Activated CD4-positive, alpha-beta T cell treated with anti-CD3 and anti-CD28 coated beads, Interleukin-2, amount 10 ng/mL, durations not matched to agents 7 days and 5 days (primary cell): ENCODE results near the gene RBPJ. TPM values are rescaled to one million over a fixed set of nuclear protein-coding genes. Genes with fewer than 3 reads are reported as not detected.
"Not testable (repeated sequence)": the region's sequence is repeated elsewhere in the genome, so short reads cannot be mapped to it uniquely, and the experiment has no call there.

Experiments used
- CTCF ChIA-PET: fragments of 350-600 bp; sonication (Branson Sonifier 250); formaldehyde crosslinking; loops from one replicate; lab custom pipeline; 2021; ENCODE audit warnings: antibody characterized with exemption; lab: Charles Lee
- POLR2A ChIA-PET: fragments of 350-600 bp; sonication (Branson Sonifier 250); formaldehyde crosslinking; loops from one replicate; lab custom pipeline; 2021; ENCODE audit warnings: antibody characterized with exemption; lab: Charles Lee
- DNase-seq: peaks from one replicate; pipeline ENCODE4 v3.0.0-alpha.2; 2020
- H3K27ac Mint-ChIP-seq: one replicate; pipeline ENCODE4 v1.8.0; 2021; ENCODE audit warnings: mild to moderate bottlenecking, moderate library complexity, mixed read lengths
- H3K27me3 Mint-ChIP-seq: one replicate; pipeline ENCODE4 v1.8.0; 2021; ENCODE audit warnings: mixed read lengths
- H3K36me3 Mint-ChIP-seq: one replicate; pipeline ENCODE4 v1.8.0; 2021; ENCODE audit warnings: low read depth, mixed read lengths
- H3K4me1 Mint-ChIP-seq: one replicate; pipeline ENCODE4 v1.8.0; 2021; ENCODE audit warnings: mixed read lengths
- H3K4me3 Mint-ChIP-seq: one replicate; pipeline ENCODE4 v1.8.0; 2021; ENCODE audit warnings: mild to moderate bottlenecking, moderate library complexity, mixed read lengths
- H3K9me3 Mint-ChIP-seq: one replicate; pipeline ENCODE4 v1.8.0; 2021; ENCODE audit warnings: mixed read lengths
- total RNA-seq, 2 experiments: library from RNA; stranded (reverse); gene quantifications; one replicate each; pipeline ENCODE4 v1.2.3, GENCODE V29; 2021

RBPJ gene
- total RNA-seq, 2 experiments from 2014 or later, result 66.4 to 74.9 TPM

- Mint-ChIP-seq H3K4me3 (no peak overlapping the region), H3K9me3 (peaks cover 5% of the 10 kb centered on the region), H3K27ac (no peak overlapping the region), H3K4me1 (peaks cover 41% of the 10 kb centered on the region), H3K27me3 (no peaks in the 10 kb centered on the region), H3K36me3 (peaks cover 44% of the 10 kb centered on the region)
- DNase-seq, result no peak
- CTCF ChIA-PET, result interaction anchor here (1.2 kb wide), 1 partner anchor 9 kb away, joined by 5 read pairs; no protein-coding TSS in a partner anchor
- POLR2A ChIA-PET, result no interaction called here
Observed at GRCh38 chr4:26400132-26400531, 79.3 kb downstream of the RBPJ start.

GRCh38 chr4:26402017-26402416, 81.2 kb downstream of the RBPJ start:
- H3K27ac Mint-ChIP-seq, H3K27me3 Mint-ChIP-seq, POLR2A ChIA-PET, H3K4me3 Mint-ChIP-seq, DNase-seq: not testable (repeated sequence)
- Mint-ChIP-seq H3K9me3 (peaks cover 16% of the 10 kb centered on the region), H3K4me1 (peaks cover 33% of the 10 kb centered on the region), H3K36me3 (peaks cover 47% of the 10 kb centered on the region)
- CTCF ChIA-PET, result interaction anchor here (1.1 kb wide), 1 partner anchor 215 kb away, joined by 3 read pairs; no protein-coding TSS in a partner anchor

- peaks cover 50% of the 10 kb centered on the region for H3K36me3 Mint-ChIP-seq
- peaks cover 20% of the 10 kb centered on the region for H3K9me3 Mint-ChIP-seq
- no peak overlapping the region for H3K27ac Mint-ChIP-seq
- CTCF ChIA-PET, result interaction anchor here (1.1 kb wide), 1 partner anchor 215 kb away, joined by 3 read pairs; no protein-coding TSS in a partner anchor
- DNase-seq, result no peak
- H3K4me1 Mint-ChIP-seq, result peaks cover 30% of the 10 kb centered on the region
- no peak overlapping the region for H3K4me3 Mint-ChIP-seq
- H3K27me3 Mint-ChIP-seq, result no peaks in the 10 kb centered on the region
- POLR2A ChIA-PET, result no interaction called here
Observed at GRCh38 chr4:26402458-26402857, 81.6 kb downstream of the RBPJ start.

GRCh38 chr4:26404743-26405206, 84.0 kb downstream of the RBPJ start:
- H3K9me3 Mint-ChIP-seq, result peaks cover 20% of the 10 kb centered on the region
- H3K27ac Mint-ChIP-seq, result no peak overlapping the region
- DNase-seq, result no peak
- peaks cover 29% of the 10 kb centered on the region for H3K4me1 Mint-ChIP-seq
- H3K36me3 Mint-ChIP-seq, result peaks cover 46% of the 10 kb centered on the region
- ChIA-PET POLR2A (no interaction called here), CTCF (interaction anchor here (1.2 kb wide), 1 partner anchor 10 kb away, joined by 5 read pairs; no protein-coding TSS in a partner anchor)
- H3K27me3 Mint-ChIP-seq, result no peaks in the 10 kb centered on the region
- no peak overlapping the region for H3K4me3 Mint-ChIP-seq

- ChIA-PET CTCF (interaction anchor here (1.1 to 1.6 kb wide), 4 partner anchors 31 to 413 kb away, joined by 3 to 6 read pairs (median 4); no protein-coding TSS in a partner anchor), POLR2A (interaction anchor here (0.5 kb wide), 1 partner anchor 73 kb away, joined by 3 read pairs; no protein-coding TSS in a partner anchor)
- H3K4me3 Mint-ChIP-seq, result no peak overlapping the region
- peaks cover 20% of the 10 kb centered on the region for H3K9me3 Mint-ChIP-seq
- H3K27ac Mint-ChIP-seq, result peak overlapping the region; percentile 76
- H3K4me1 Mint-ChIP-seq, result peaks cover 27% of the 10 kb centered on the region
- H3K36me3 Mint-ChIP-seq, result peaks cover 43% of the 10 kb centered on the region
- DNase-seq, result no peak
- no peaks in the 10 kb centered on the region for H3K27me3 Mint-ChIP-seq
Observed at GRCh38 chr4:26406346-26406975, 85.6 kb downstream of the RBPJ start.

- CTCF ChIA-PET, result interaction anchor here (0.6 to 2.1 kb wide), 10 partner anchors 27 to 591 kb away, joined by 3 to 5 read pairs (median 3); no protein-coding TSS in a partner anchor
Observed at GRCh38 chr4:26407476-26407875, 86.7 kb downstream of the RBPJ start.

GRCh38 chr4:26410385-26411293, 89.8 kb downstream of the RBPJ start:
- Mint-ChIP-seq H3K27ac (no peak overlapping the region), H3K9me3 (peaks cover 15% of the 10 kb centered on the region), H3K4me3 (no peak overlapping the region), H3K36me3 (peaks cover 24% of the 10 kb centered on the region), H3K4me1 (peaks cover 8% of the 10 kb centered on the region), H3K27me3 (no peaks in the 10 kb centered on the region)
- peak; percentile 72 for DNase-seq
- ChIA-PET POLR2A (no interaction called here), CTCF (interaction anchor here (0.6 to 3.1 kb wide), 12 partner anchors 19 to 422 kb away, joined by 3 to 7 read pairs (median 3); no protein-coding TSS in a partner anchor)

More at GRCh38 chr4:26407476-26407875, 86.7 kb downstream of the RBPJ start:
- DNase-seq, result no peak
- H3K4me1 Mint-ChIP-seq, result peaks cover 20% of the 10 kb centered on the region
- H3K27ac Mint-ChIP-seq, result no peak overlapping the region
- peaks cover 38% of the 10 kb centered on the region for H3K36me3 Mint-ChIP-seq
- POLR2A ChIA-PET, result no interaction called here
- no peak overlapping the region for H3K4me3 Mint-ChIP-seq
- H3K27me3 Mint-ChIP-seq, result no peaks in the 10 kb centered on the region
- H3K9me3 Mint-ChIP-seq, result peaks cover 20% of the 10 kb centered on the region

GRCh38 chr4:26412381-26413372, 91.9 kb downstream of the RBPJ start:
- no peak overlapping the region for H3K4me3 Mint-ChIP-seq
- no peaks in the 10 kb centered on the region for H3K9me3 Mint-ChIP-seq
- no peak for DNase-seq
- H3K27ac Mint-ChIP-seq, result peak overlapping the region; percentile 21
- H3K27me3 Mint-ChIP-seq, result no peaks in the 10 kb centered on the region
- H3K4me1 Mint-ChIP-seq, result peaks cover 2% of the 10 kb centered on the region
- POLR2A ChIA-PET, result no interaction called here
- H3K36me3 Mint-ChIP-seq, result peaks cover 10% of the 10 kb centered on the region
- CTCF ChIA-PET, result interaction anchor here (1.1 kb wide), 1 partner anchor 82 kb away, joined by 4 read pairs; no protein-coding TSS in a partner anchor

GRCh38 chr4:26413582-26413981, 92.8 kb downstream of the RBPJ start:
- DNase-seq, result no peak
- Mint-ChIP-seq H3K4me3 (no peak overlapping the region), H3K4me1 (peaks cover 2% of the 10 kb centered on the region), H3K9me3 (no peaks in the 10 kb centered on the region), H3K27me3 (no peaks in the 10 kb centered on the region), H3K27ac (no peak overlapping the region), H3K36me3 (peaks cover 12% of the 10 kb centered on the region)
- CTCF ChIA-PET, result no interaction called here
- POLR2A ChIA-PET, result no interaction called here

GRCh38 chr4:26418107-26418506, 97.3 kb downstream of the RBPJ start:
- Mint-ChIP-seq H3K4me3 (no peak overlapping the region), H3K36me3 (peaks cover 29% of the 10 kb centered on the region), H3K9me3 (no peaks in the 10 kb centered on the region), H3K27me3 (no peaks in the 10 kb centered on the region), H3K4me1 (no peaks in the 10 kb centered on the region), H3K27ac (no peak overlapping the region)
- POLR2A ChIA-PET, result no interaction called here
- no peak for DNase-seq
- CTCF ChIA-PET, result interaction anchor here (1.0 kb wide), 1 partner anchor 24 kb away, joined by 4 read pairs; no protein-coding TSS in a partner anchor

- no peaks in the 10 kb centered on the region for H3K4me1 Mint-ChIP-seq
- H3K27ac Mint-ChIP-seq, result no peak overlapping the region
- POLR2A ChIA-PET, result no interaction called here
Observed at GRCh38 chr4:26418850-26419249, 98.0 kb downstream of the RBPJ start.

More at GRCh38 chr4:26418850-26419249, 98.0 kb downstream of the RBPJ start:
- Mint-ChIP-seq H3K36me3 (peaks cover 29% of the 10 kb centered on the region), H3K4me3 (no peak overlapping the region), H3K27me3 (no peaks in the 10 kb centered on the region), H3K9me3 (no peaks in the 10 kb centered on the region)
- no peak for DNase-seq
- CTCF ChIA-PET, result interaction anchor here (0.8 to 1.0 kb wide), 2 partner anchors 92 to 406 kb away, joined by 3 read pairs; no protein-coding TSS in a partner anchor
